CD1c-positive myeloid dendritic cell (primary cell): ENCODE results near the gene CD52.

Experiments
- DNase-seq: peaks from one replicate; pipeline ENCODE4 v3.0.0-alpha.2; 2016; ENCODE audit errors: extremely low spot score

CD52 gene

GRCh38 chr1:26284597-26285347 lies 33.0 kb upstream of the CD52 start:
- peak; percentile 98 for DNase-seq

GRCh38 chr1:26285366-26286063 lies 32.2 kb upstream of the CD52 start:
- no peak for DNase-seq

DNA sequence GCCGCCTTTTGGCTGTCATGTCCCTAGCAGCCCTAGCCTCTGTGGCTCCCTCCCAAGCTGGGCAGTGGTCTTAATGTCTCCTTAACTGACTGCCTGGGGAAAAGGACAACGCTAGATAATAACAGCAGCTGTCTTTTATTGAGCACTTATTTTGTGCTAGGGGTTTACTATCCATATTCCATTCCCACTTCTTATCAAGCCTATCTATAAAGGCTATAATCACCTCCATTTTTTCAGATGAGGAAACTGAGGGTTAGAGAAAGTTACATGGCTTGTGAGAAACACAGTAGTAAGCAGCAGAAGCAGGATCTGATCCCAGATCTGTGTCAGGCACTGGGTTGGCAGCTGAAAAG lies 31.7 kb upstream of the CD52 start:
- DNase-seq = no peak

- DNase-seq = peak; percentile 88
These were observed 30.6 kb upstream of the CD52 start for GRCh38 chr1:26287033-26287711.

GRCh38 chr1:26287811-26288210 lies 29.9 kb upstream of the CD52 start:
- DNase-seq = no peak

DNA sequence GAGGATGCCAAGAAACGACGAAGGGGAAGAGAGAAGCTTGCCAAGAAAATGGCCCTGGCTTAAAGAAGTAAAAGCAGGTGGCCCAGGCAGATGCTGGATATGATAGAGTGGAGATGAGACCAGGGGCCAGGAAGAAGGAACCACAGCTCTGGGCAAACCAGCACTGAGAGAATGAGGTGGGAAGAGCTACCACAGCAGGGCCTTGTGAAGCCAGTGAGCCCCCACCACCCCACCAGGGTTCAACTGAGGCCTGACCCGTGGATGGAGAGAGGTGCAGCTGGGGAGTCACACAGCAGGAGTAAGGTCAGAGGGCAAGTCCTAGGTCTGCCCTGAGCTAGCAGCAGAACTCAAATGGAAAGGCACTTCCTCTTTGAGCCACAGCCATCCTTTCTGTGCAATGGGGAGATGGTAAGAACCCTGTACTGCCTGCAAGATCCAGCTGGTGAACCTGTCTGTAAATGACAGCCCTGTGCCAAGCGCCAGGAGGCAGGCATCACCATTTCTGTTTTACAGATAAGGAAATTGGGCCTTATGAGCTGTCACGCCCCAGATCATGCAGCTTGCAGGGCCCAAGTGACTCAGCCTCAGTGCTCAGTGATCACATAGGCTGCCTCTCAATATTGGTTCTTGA lies 29.3 kb upstream of the CD52 start:
- peak; percentile 84 for DNase-seq

- DNase-seq = peak; percentile 94
These were observed 28.3 kb upstream of the CD52 start for GRCh38 chr1:26289158-26290059.

DNA sequence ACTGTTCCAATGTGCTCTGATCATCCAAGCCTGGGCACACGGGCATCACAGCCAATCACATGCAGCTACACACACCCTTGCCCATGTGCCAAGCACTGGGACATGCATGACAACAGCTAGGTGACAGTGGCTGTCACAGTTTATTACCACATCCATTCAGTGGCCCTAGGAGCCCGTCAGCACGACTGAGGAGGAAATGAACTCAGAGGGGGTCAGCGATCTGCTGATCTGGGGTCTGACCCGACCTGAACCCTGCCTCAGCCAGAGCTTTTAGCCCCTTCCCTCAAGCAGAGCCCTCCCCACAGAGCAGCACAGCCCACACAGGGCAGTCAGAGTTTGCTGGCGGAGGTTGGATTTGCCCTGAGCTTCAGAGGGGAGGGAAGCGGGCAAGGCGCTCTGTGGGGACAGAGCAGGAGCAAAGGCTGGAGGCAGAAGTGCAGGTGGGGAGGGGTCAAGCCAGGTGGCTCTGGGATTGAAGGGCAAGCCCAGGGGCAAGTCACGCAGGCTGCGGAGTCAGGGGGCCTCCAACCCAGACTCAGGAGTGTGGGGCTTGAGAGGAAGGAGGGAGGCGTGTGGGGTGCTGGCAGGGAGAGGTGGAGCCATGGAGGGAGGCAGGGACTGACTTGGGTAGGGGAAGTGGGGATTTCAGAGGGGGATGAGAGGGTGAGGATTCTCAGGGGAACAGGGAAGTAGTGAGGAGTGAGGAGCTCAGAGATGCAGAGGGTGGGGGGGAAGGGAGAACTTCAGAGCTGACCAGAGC lies 27.5 kb upstream of the CD52 start:
- peak; percentile 85 for DNase-seq

- no peak for DNase-seq
These were observed 26.9 kb upstream of the CD52 start for GRCh38 chr1:26290882-26291261.

DNA sequence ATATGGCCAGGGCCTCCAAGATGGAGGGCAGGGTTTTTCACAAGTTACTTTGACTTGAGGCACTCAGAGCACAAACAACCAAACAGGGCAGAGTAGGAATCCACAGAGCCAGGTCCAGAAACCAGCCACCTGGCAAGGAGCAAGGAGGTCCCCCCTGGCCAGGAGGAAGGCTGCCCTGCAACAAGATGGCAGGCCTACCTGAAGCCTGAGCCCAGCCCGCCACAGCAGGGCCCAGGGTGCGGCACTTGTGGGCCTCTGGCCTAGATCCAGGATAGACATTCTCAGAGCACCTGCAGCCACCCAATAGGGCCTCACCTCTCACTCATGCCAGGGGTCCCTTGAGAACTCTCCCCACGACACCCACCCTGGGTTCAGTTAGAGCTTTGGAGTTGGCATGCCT lies 26.3 kb upstream of the CD52 start:
- DNase-seq = no peak

DNA sequence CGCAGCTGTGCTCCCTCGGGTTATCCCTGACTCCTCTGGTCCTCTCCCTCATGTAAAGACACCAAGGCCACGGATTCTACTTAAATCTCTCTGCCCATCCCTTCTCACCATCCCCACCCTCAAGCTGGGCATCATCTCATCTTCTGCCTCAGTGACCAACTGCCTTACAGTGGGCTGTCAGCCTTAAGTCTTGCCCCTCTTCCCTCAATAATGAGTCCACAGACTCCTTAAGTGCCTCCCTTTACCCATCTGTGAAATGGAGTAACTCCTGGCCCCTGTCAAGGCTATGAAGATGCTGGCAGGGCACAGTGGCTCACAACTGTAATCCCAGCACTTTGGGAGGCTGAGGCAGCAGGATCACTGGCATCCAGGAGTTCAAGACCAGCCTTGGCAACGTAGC lies 25.8 kb upstream of the CD52 start:
- DNase-seq = no peak

DNA sequence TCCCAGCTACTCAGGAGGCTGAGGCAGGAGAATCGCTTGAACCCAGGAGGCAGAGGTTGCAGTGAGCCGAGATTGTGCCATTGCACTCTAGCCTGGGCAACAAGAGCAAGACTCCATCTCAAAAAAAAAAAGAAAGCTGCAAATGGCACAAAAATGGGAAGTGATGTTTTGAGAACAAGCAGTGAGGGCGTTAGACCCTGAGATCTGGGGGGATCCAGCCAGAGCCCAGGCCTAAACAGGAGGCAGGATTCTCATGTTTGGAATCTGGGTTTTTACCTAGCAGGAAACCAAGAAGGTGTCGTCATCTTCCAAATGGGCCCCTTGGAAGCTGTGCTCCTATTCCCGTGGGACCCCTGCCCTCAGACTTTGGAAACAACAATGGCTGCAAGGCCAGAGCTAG lies 25.0 kb upstream of the CD52 start:
- peak; percentile 41 for DNase-seq

DNA sequence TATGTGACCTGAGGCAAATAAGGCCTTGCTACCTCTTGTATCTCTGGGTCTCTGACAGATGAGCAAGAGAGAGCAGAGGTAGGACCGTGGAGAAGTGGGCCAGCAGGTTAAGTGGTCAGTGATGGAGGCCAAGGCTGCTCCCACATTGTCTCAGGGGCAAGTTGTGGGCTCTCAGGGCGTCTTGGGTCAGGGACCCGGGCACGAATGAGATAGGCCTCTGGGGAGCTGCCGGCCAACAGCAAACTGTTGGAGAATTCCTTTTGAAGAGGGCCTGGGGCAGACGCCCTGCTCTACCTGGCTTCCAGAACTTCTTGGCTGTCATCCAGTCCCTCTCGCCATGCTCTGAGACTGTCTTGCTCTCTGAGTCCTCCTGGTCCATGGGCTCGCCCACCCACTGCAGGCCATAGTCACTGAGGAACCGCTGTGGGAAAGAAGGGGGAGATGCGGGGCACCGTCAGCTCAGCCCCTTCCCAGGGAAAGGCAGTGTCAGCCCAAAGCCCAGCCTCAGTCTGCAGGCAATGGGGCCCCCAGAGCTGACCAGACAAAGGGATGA lies 23.8 kb upstream of the CD52 start:
- DNase-seq = no peak

GRCh38 chr1:26295194-26296138 lies 22.3 kb upstream of the CD52 start:
- DNase-seq = no peak

GRCh38 chr1:26296340-26297056 lies 21.3 kb upstream of the CD52 start:
- no peak for DNase-seq

DNA sequence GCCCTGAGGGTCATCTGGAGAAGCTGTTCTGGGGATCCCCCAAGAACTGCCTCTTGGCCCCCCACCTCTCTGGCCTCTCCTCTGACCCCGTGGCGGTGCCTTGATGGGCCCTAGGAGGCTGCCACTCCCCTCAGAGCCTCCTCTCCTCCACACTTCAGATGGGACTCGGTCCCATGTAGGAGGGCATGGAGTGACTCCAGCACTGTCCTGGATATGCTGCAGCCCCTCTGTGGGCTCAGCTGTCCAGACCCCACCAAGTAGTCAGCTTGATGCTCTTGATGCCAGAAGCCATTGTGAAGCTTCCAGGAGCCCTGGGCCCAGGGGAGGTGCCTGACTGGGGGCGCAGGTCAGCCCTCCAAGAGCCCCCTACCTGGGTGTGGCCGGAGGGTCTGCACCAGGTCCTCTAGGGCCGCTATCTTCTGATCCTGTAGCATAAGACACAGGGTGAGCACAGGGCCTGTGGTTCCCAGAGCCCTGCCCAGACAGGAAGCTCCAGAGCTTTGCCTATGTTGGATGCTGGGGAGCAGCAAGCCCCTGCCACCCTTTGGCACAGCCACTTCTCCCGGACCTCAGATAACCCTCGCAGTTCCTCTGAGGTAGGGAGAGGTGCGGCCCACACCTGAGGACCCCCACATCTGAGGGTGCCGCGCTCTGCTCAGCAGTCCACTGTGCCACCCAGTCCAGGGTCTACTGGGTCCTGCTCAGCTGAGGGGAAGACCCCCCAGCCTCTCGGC lies 20.5 kb upstream of the CD52 start:
- no peak for DNase-seq

DNA sequence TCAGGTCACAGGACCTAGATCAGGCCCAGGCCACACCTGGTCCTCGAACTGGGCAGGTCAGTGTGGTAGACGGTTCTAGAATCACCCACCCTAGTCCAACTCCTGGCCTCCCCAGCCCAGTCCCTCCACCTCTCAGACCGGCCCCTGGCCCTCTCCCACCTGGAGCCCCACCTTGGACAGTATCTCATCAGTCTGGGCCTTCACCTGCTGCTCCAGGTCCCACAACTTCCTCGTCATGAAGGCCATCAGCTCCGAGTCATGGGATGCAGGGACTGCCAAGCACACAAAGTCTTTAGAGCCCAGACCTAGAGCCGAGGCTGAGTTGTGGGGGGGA lies 20.0 kb upstream of the CD52 start:
- no peak for DNase-seq
